Neural cell (in vitro differentiated cells): Measurements from ENCODE around the gene MAGI2. TPM values are rescaled to one million over a fixed set of nuclear protein-coding genes. Genes with fewer than 3 reads are reported as not detected.

ENCODE experiments used
- H2AFZ ChIP-seq: fragments of 200-600, 300-800 bp; sonication (generic), shearing (Covaris generic); 2 replicates; pipeline ENCODE4 v1.6.0; 2014; ENCODE audit warnings: low read depth, mild to moderate bottlenecking, antibody characterized with exemption, low read length, moderate library complexity
- H3F3A ChIP-seq: fragments of 200-600 bp; shearing (Covaris generic); 2 replicates; pipeline ENCODE4 v1.6.1; 2016; ENCODE audit warnings: mild to moderate bottlenecking, moderate library complexity, mixed read lengths, antibody characterized with exemption, low read length; ENCODE audit not compliant: insufficient read depth, poor library complexity, severe bottlenecking
- H3K27ac ChIP-seq: fragments of 200-600, 300-800 bp; sonication (generic), shearing (Covaris generic); 2 replicates; pipeline ENCODE4 v1.5.1; 2014; ENCODE audit warnings: mild to moderate bottlenecking, low read length, moderate library complexity
- H3K27me3 ChIP-seq: fragments of 300-800, 200-600 bp; sonication (generic), shearing (Covaris generic); 2 replicates; pipeline ENCODE4 v1.6.0; 2014; ENCODE audit warnings: mild to moderate bottlenecking, low read depth, low read length, moderate library complexity; ENCODE audit not compliant: insufficient read depth
- H3K36me3 ChIP-seq: fragments of 300-800, 200-600 bp; sonication (generic), shearing (Covaris generic); 2 replicates; pipeline ENCODE4 v1.5.1; 2014; ENCODE audit warnings: mild to moderate bottlenecking, antibody characterized with exemption, low read length, moderate library complexity; ENCODE audit not compliant: insufficient read depth
- H3K4me2 ChIP-seq: fragments of 300-800, 200-600 bp; sonication (generic), shearing (Covaris generic); 2 replicates; pipeline ENCODE4 v1.6.0; 2014; ENCODE audit warnings: mild to moderate bottlenecking, low read length
- H3K4me3 ChIP-seq: fragments of 300-800, 200-600 bp; sonication (generic), shearing (Covaris generic); 2 replicates; pipeline ENCODE4 v1.5.1; 2014; ENCODE audit warnings: mild to moderate bottlenecking, low read length, moderate library complexity
- H3K79me2 ChIP-seq: fragments of 200-600 bp; shearing (Covaris generic); replicated peaks from 2 replicates; pipeline ENCODE4 v1.6.0; 2014; ENCODE audit warnings: mild to moderate bottlenecking, low read length, moderate library complexity; ENCODE audit not compliant: insufficient read depth
- H3K9ac ChIP-seq: fragments of 300-800, 200-600 bp; sonication (generic), shearing (Covaris generic); 2 replicates; pipeline ENCODE4 v1.6.1; 2016; ENCODE audit warnings: mild to moderate bottlenecking, low read length, mixed read lengths
- H3K9me2 ChIP-seq: fragments of 200-600 bp; shearing (Covaris generic); 2 replicates; pipeline ENCODE4 v1.6.1; 2016; ENCODE audit warnings: mild to moderate bottlenecking, low read length, mixed read lengths; ENCODE audit not compliant: insufficient read depth
- H3K9me3 ChIP-seq: fragments of 200-600, 300-800 bp; sonication (generic), shearing (Covaris generic); 2 replicates; pipeline ENCODE4 v1.6.1; 2016; ENCODE audit warnings: mild to moderate bottlenecking, mixed run types, low read length, moderate library complexity, mixed read lengths
- H4K20me1 ChIP-seq: fragments of 200-600 bp; shearing (Covaris generic); 2 replicates; pipeline ENCODE4 v1.6.1; 2016; ENCODE audit warnings: mild to moderate bottlenecking, mixed run types; ENCODE audit not compliant: insufficient read depth
- CTCF ChIP-seq: fragments of 450-650 bp; IDR thresholded peaks from 2 replicates; pipeline ENCODE4 v1.5.1; 2014; ENCODE audit warnings: antibody characterized with exemption, mild to moderate bottlenecking, moderate library complexity; ENCODE audit not compliant: poor library complexity, severe bottlenecking
- EP300 ChIP-seq: fragments of 450-650 bp; conservative IDR thresholded peaks from 2 replicates; pipeline ENCODE4 v1.6.1; 2014; ENCODE audit warnings: antibody characterized with exemption, mild to moderate bottlenecking, moderate library complexity; ENCODE audit not compliant: poor library complexity, severe bottlenecking
- EZH2 ChIP-seq: fragments of 200-600, 300-800 bp; shearing (Covaris generic), sonication (generic); IDR thresholded peaks from 2 replicates; pipeline ENCODE4 v1.6.1; 2014; ENCODE audit warnings: antibody characterized with exemption, low read length, borderline replicate concordance, mild to moderate bottlenecking; ENCODE audit not compliant: insufficient read depth, poor library complexity, severe bottlenecking
- MXI1 ChIP-seq: fragments of 450-650 bp; conservative IDR thresholded peaks from 2 replicates; pipeline ENCODE4 v1.6.1; 2014; ENCODE audit warnings: antibody characterized with exemption, mild to moderate bottlenecking; ENCODE audit not compliant: poor library complexity, severe bottlenecking
- POLR2AphosphoS5 ChIP-seq: IDR thresholded peaks from 2 replicates; pipeline ENCODE4 v1.6.1; 2012
- RAD21 ChIP-seq: fragments of 450-650 bp; conservative IDR thresholded peaks from 2 replicates; pipeline ENCODE4 v1.6.1; 2014; ENCODE audit warnings: antibody characterized with exemption, mild to moderate bottlenecking, moderate library complexity
- REST ChIP-seq: IDR thresholded peaks from 2 replicates; pipeline ENCODE4 v1.6.1; 2012; ENCODE audit warnings: borderline replicate concordance
- SMC3 ChIP-seq: fragments of 450-650 bp; conservative IDR thresholded peaks from 2 replicates; pipeline ENCODE4 v1.6.1; 2014; ENCODE audit warnings: antibody characterized with exemption, mild to moderate bottlenecking, moderate library complexity; ENCODE audit not compliant: poor library complexity
- TAF1 ChIP-seq: IDR thresholded peaks from 2 replicates; pipeline ENCODE4 v1.6.1; 2012; ENCODE audit warnings: low read depth
- polyA plus RNA-seq: library from polyadenylated mRNA; depleted of rRNA; stranded (reverse); fragments of >200 nt; gene quantifications from 2 replicates; pipeline ENCODE4 v1.2.3, GENCODE V29; 2014

MAGI2 gene
- polyA plus RNA-seq, 1 donor from 2014 or later: 19.3 TPM

DNA sequence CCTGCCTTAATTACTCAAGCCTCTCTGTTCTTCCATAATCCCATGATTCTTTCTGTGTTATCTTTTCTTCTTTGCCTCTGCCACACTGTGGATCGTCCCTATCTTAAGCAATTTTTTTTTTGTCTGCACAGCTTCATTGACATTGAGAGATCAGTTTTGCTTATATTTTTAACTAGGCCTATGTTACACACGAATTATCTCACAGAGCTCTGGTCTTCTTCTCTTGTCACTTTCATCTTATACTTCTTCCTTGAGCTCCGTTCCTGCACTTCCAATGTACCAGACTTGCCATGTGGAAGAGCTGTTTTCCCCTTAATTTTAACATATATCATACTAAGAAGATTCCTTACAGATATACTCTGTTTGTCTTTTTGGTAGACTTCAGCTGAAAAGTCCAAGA is 106.1 kb downstream of the MAGI2 start:
- H3F3A ChIP-seq: no peaks in the 10 kb centered on the region
- no peaks in the 10 kb centered on the region for H3K27me3 ChIP-seq
- H3K9me3 ChIP-seq: no peaks in the 10 kb centered on the region
- H3K36me3 ChIP-seq: no peaks in the 10 kb centered on the region
- H3K9ac ChIP-seq: no peak overlapping the region
- H3K79me2 ChIP-seq: no peaks in the 10 kb centered on the region
- no peak overlapping the region for H3K4me2 ChIP-seq
- no peaks in the 10 kb centered on the region for H4K20me1 ChIP-seq
- H2AFZ ChIP-seq: no peak overlapping the region
- H3K4me3 ChIP-seq: no peak overlapping the region
- no peak overlapping the region for H3K27ac ChIP-seq
- H3K9me2 ChIP-seq: no peaks in the 10 kb centered on the region
- no peak for TF ChIP-seq CTCF
- TF ChIP-seq REST: no peak
- TF ChIP-seq POLR2AphosphoS5: no peak
- TF ChIP-seq EZH2: no peak
- no peak for TF ChIP-seq MXI1
- no peak for TF ChIP-seq RAD21
- TF ChIP-seq SMC3: no peak
- no peak for TF ChIP-seq EP300
- TF ChIP-seq TAF1: no peak

DNA sequence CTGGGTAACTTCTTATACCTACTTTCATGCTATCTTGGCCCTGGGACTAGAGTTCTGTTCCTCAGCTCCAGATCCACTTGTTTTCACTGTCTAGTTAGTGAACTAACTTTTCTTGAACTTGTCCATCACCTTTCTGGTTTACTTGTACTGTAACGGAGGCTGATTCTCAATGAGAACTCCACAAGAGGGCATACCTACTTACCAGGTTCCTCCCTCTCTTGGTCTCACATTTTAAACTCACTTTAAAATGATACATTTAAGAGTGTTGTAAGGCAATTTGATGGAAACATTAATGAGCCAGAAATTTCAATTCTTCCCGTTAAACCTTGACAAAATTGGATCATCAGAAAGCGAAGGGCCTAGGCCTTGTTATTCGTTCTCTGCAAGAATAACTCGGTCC is 111.6 kb downstream of the MAGI2 start:
- Histone ChIP-seq H2AFZ (no peak overlapping the region), H3K9me3 (no peaks in the 10 kb centered on the region), H3K4me2 (no peak overlapping the region), H3F3A (no peaks in the 10 kb centered on the region), H3K27me3 (no peaks in the 10 kb centered on the region), H3K4me3 (no peak overlapping the region), H3K9ac (no peak overlapping the region), H4K20me1 (no peaks in the 10 kb centered on the region), H3K79me2 (no peaks in the 10 kb centered on the region), H3K9me2 (no peaks in the 10 kb centered on the region), H3K36me3 (no peaks in the 10 kb centered on the region), H3K27ac (no peak overlapping the region)
- TF ChIP-seq EP300: no peak
- TF ChIP-seq EZH2: no peak
- no peak for TF ChIP-seq MXI1
- TF ChIP-seq SMC3: no peak
- TF ChIP-seq RAD21: no peak
- no peak for TF ChIP-seq TAF1
